Muscle of leg (tissue), 11 donors: ENCODE results near the gene GOLGA6L2. TPM values are rescaled to one million over a fixed set of nuclear protein-coding genes. Genes with fewer than 3 reads are reported as not detected.
"Not testable (repeated sequence)": the region's sequence is repeated elsewhere in the genome, so short reads cannot be mapped to it uniquely, and the experiment has no call there.

Experiments used
- DNase-seq: peaks from one replicate; pipeline ENCODE4 v3.0.0; 2013
- H3K27ac ChIP-seq: one replicate; pipeline ENCODE4 v1.5.1; 2013; ENCODE audit warnings: mild to moderate bottlenecking, low read length, control low read depth
- H3K27me3 ChIP-seq: one replicate; pipeline ENCODE4 v1.6.1; 2013; ENCODE audit warnings: low read length; ENCODE audit not compliant: control insufficient read depth, insufficient read depth
- H3K36me3 ChIP-seq: one replicate; pipeline ENCODE4 v1.6.1; 2013; ENCODE audit warnings: low read length; ENCODE audit not compliant: control insufficient read depth, insufficient read depth
- H3K4me1 ChIP-seq: one replicate; pipeline ENCODE4 v1.6.1; 2013; ENCODE audit warnings: low read length; ENCODE audit not compliant: control insufficient read depth, insufficient read depth
- H3K4me3 ChIP-seq: one replicate; pipeline ENCODE4 v1.5.1; 2013; ENCODE audit warnings: low read length, control low read depth
- H3K9me3 ChIP-seq: replicated peaks from 2 replicates; pipeline ENCODE4 v1.6.1; 2013; ENCODE audit warnings: low read depth, low read length; ENCODE audit not compliant: control insufficient read depth
- WGBS: methylation state at CpG from one replicate; pipeline ENCODE4 v1.1.5; 2013; ENCODE audit warnings: missing lambda C conversion rate; ENCODE audit not compliant: insufficient coverage; 5-methylcytosine and 5-hydroxymethylcytosine counted together
- polyA plus RNA-seq, 8 donors: library from polyadenylated mRNA; unstranded; fragments of 120-200 nt; gene quantifications; one replicate each; pipeline versions ENCODE4 v1.2.1 to v1.2.3, GENCODE V29; 2013; ENCODE audit warnings: inconsistent platforms in 1 of 8, low replicate concordance in 1 of 8; ENCODE audit not compliant: insufficient read length in 8 of 8, insufficient read depth in 1 of 8
- total RNA-seq: library from RNA; stranded (reverse); fragments of 120-200 nt; gene quantifications from one replicate; pipeline ENCODE4 v1.2.4, GENCODE V29; 2013

The GOLGA6L2 gene
- total and polyA plus RNA-seq, 9 donors = 0.05 TPM; not detected in 8

GRCh38 chr15:23425327-23425726 lies 21.7 kb downstream of the GOLGA6L2 start:
- WGBS = no CpG with 5 or more reads among the region's 8 CpGs

GRCh38 chr15:23424111-23424904 lies 22.7 kb downstream of the GOLGA6L2 start:
- no peak for DNase-seq
- no peaks in the 10 kb centered on the region for H3K4me1 ChIP-seq
- no peaks in the 10 kb centered on the region for H3K36me3 ChIP-seq
- WGBS = 90% methylated on average over 2 of the region's 13 CpGs
- H3K4me3 ChIP-seq = no peak overlapping the region
- no peaks in the 10 kb centered on the region for H3K27me3 ChIP-seq
- H3K9me3 ChIP-seq = peaks cover 2% of the 10 kb centered on the region
- no peak overlapping the region for H3K27ac ChIP-seq

More at GRCh38 chr15:23425327-23425726, 21.7 kb downstream of the GOLGA6L2 start:
- not testable (repeated sequence) for H3K27me3 ChIP-seq, H3K4me1 ChIP-seq, DNase-seq, H3K36me3 ChIP-seq, H3K4me3 ChIP-seq, H3K9me3 ChIP-seq, H3K27ac ChIP-seq

- WGBS = no CpG with 5 or more reads among the region's 8 CpGs
Measured at GRCh38 chr15:23422946-23423708, 23.9 kb downstream of the GOLGA6L2 start.

GRCh38 chr15:23422099-23422945 lies 24.7 kb downstream of the GOLGA6L2 start:
- Histone ChIP-seq H3K27me3 (no peaks in the 10 kb centered on the region), H3K4me1 (no peaks in the 10 kb centered on the region), H3K9me3 (peaks cover 2% of the 10 kb centered on the region), H3K27ac (no peak overlapping the region), H3K4me3 (no peak overlapping the region), H3K36me3 (no peaks in the 10 kb centered on the region)
- no peak for DNase-seq
- 78% methylated on average over 4 of the region's 18 CpGs for WGBS

More at GRCh38 chr15:23422946-23423708, 23.9 kb downstream of the GOLGA6L2 start:
- no peak overlapping the region for H3K4me3 ChIP-seq
- DNase-seq = no peak
- no peak overlapping the region for H3K27ac ChIP-seq
- H3K4me1 ChIP-seq = no peaks in the 10 kb centered on the region
- H3K36me3 ChIP-seq = no peaks in the 10 kb centered on the region
- H3K27me3 ChIP-seq = no peaks in the 10 kb centered on the region
- H3K9me3 ChIP-seq = peaks cover 2% of the 10 kb centered on the region

- 37% methylated on average over 5 of the region's 16 CpGs for WGBS
Measured at GRCh38 chr15:23420806-23421575, 26.1 kb downstream of the GOLGA6L2 start.

GRCh38 chr15:23416349-23417276 lies 30.4 kb downstream of the GOLGA6L2 start:
- H3K4me1 ChIP-seq = no peaks in the 10 kb centered on the region
- DNase-seq = no peak
- H3K9me3 ChIP-seq = no peaks in the 10 kb centered on the region
- H3K36me3 ChIP-seq = no peaks in the 10 kb centered on the region
- H3K27me3 ChIP-seq = no peaks in the 10 kb centered on the region
- WGBS = 81% methylated on average over 17 of the region's 43 CpGs
- H3K27ac ChIP-seq = no peak overlapping the region
- H3K4me3 ChIP-seq = no peak overlapping the region

More at GRCh38 chr15:23420806-23421575, 26.1 kb downstream of the GOLGA6L2 start:
- Histone ChIP-seq H3K36me3 (no peaks in the 10 kb centered on the region), H3K4me3 (no peak overlapping the region), H3K27me3 (no peaks in the 10 kb centered on the region), H3K27ac (no peak overlapping the region), H3K9me3 (peaks cover 2% of the 10 kb centered on the region), H3K4me1 (no peaks in the 10 kb centered on the region)
- no peak for DNase-seq

- not testable (repeated sequence) for H3K36me3 ChIP-seq, H3K27ac ChIP-seq, H3K27me3 ChIP-seq, DNase-seq, H3K4me1 ChIP-seq, H3K4me3 ChIP-seq, H3K9me3 ChIP-seq
- 100% methylated on average over 2 of the region's 8 CpGs for WGBS
Measured at GRCh38 chr15:23415866-23416265, 31.2 kb downstream of the GOLGA6L2 start.

- DNase-seq = no peak
- H3K27ac ChIP-seq = no peak overlapping the region
- no peaks in the 10 kb centered on the region for H3K36me3 ChIP-seq
- no peaks in the 10 kb centered on the region for H3K27me3 ChIP-seq
- H3K4me1 ChIP-seq = no peaks in the 10 kb centered on the region
- H3K4me3 ChIP-seq = no peak overlapping the region
- WGBS = 86% methylated on average over 1 of the region's 8 CpGs
- no peaks in the 10 kb centered on the region for H3K9me3 ChIP-seq
Measured at GRCh38 chr15:23415321-23415865, 31.6 kb downstream of the GOLGA6L2 start.
